Measurements from ENCODE around the gene ZBTB12. TPM values are rescaled to one million over a fixed set of nuclear protein-coding genes. Genes with fewer than 3 reads are reported as not detected.
"Not testable (repeated sequence)": the region's sequence is repeated elsewhere in the genome, so short reads cannot be mapped to it uniquely, and the experiment has no call there.

ZBTB12 gene
- total RNA-seq, 1 donor, result 3.6 TPM

DNA sequence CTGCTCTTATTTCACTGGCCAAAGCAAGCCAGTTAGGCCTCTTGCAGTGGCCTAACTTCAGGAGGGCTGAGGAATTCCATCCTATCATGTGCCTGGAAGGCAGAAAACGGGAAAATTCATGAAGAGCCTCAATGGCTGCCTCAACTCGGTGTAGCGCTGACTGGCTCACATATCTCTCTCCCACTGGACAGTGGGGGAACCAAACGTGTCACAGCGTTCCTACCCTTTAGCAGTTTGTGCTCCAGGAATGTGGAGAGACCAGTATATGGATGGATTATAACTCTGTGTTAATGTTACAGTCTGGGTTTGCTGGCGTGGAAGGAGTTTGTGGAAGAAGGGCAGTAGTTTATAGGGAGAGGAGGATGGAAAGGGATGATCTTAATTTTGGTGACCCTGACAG is 13.9 kb upstream of the ZBTB12 start:
- Histone ChIP-seq H3K27me3 (ENCODE audit: insufficient read depth, low read length) (no peaks in the 10 kb centered on the region), H3K9me3 (ENCODE audit: low read depth, low read length) (no peaks in the 10 kb centered on the region), H3K36me3 (ENCODE audit: insufficient read depth, low read length) (no peaks in the 10 kb centered on the region), H2AFZ (ENCODE audit: low read length) (no peak overlapping the region), H3K4me3 (ENCODE audit: insufficient read depth, low read length) (no peak overlapping the region), H3K4me2 (ENCODE audit: insufficient read depth, low read length) (no peak overlapping the region), H3K4me1 (ENCODE audit: insufficient read depth, low read length) (peaks cover 6% of the 10 kb centered on the region), H3K27ac (ENCODE audit: low read depth, low read length) (no peak overlapping the region), H3K79me2 (ENCODE audit: insufficient read depth, low read length) (no peaks in the 10 kb centered on the region), H4K20me1 (ENCODE audit: insufficient read depth, low read length) (no peaks in the 10 kb centered on the region)
- TF ChIP-seq, protein P1, sequence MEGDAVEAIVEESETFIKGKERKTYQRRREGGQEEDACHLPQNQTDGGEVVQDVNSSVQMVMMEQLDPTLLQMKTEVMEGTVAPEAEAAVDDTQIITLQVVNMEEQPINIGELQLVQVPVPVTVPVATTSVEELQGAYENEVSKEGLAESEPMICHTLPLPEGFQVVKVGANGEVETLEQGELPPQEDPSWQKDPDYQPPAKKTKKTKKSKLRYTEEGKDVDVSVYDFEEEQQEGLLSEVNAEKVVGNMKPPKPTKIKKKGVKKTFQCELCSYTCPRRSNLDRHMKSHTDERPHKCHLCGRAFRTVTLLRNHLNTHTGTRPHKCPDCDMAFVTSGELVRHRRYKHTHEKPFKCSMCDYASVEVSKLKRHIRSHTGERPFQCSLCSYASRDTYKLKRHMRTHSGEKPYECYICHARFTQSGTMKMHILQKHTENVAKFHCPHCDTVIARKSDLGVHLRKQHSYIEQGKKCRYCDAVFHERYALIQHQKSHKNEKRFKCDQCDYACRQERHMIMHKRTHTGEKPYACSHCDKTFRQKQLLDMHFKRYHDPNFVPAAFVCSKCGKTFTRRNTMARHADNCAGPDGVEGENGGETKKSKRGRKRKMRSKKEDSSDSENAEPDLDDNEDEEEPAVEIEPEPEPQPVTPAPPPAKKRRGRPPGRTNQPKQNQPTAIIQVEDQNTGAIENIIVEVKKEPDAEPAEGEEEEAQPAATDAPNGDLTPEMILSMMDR (IDR thresholded peaks at IDR 0.05; ENCODE audit: extremely low read depth, low read depth, low read length), result no peak
- DNase-seq (ENCODE audit: insufficient read length, low spot score, missing footprints), result no peak

DNA sequence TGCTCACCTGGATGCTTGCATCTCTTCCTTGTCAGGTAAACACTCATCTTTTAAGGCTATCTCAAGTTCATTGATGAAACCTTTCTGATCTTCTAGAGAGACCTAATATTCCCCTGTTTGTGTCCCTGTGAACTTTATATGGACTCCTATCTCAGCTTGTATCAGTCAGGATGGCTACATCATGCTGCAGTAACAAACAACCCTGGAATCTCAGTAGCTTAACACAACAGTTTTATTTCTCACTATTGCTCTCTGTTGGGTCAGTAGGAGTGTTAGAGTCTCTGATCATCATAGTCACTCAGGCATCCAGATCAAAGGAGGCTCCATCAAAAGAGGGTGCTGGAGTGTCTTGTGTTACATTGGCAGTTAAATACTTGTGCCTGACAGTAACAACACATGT is 13.5 kb upstream of the ZBTB12 start:
- Histone ChIP-seq H3K4me3 (ENCODE audit: insufficient read depth, low read length) (no peak overlapping the region), H3K4me2 (ENCODE audit: insufficient read depth, low read length) (no peak overlapping the region), H3K4me1 (ENCODE audit: insufficient read depth, low read length) (peaks cover 8% of the 10 kb centered on the region), H3K79me2 (ENCODE audit: insufficient read depth, low read length) (no peaks in the 10 kb centered on the region), H4K20me1 (ENCODE audit: insufficient read depth, low read length) (no peaks in the 10 kb centered on the region), H3K36me3 (ENCODE audit: insufficient read depth, low read length) (no peaks in the 10 kb centered on the region), H2AFZ (ENCODE audit: low read length) (no peak overlapping the region), H3K27me3 (ENCODE audit: insufficient read depth, low read length) (no peaks in the 10 kb centered on the region), H3K27ac (ENCODE audit: low read depth, low read length) (no peak overlapping the region), H3K9me3 (ENCODE audit: low read depth, low read length) (no peaks in the 10 kb centered on the region)
- TF ChIP-seq, protein P1 (IDR thresholded peaks at IDR 0.05; ENCODE audit: extremely low read depth, low read depth, low read length), result no peak
- DNase-seq (ENCODE audit: insufficient read length, low spot score, missing footprints), result no peak

GRCh38 chr6:31911826-31912585 is 10.1 kb upstream of the ZBTB12 start:
- DNase-seq (ENCODE audit: insufficient read length, low spot score, missing footprints), result no peak
- Histone ChIP-seq H3K27me3 (ENCODE audit: insufficient read depth, low read length) (no peaks in the 10 kb centered on the region), H4K20me1 (ENCODE audit: insufficient read depth, low read length) (no peaks in the 10 kb centered on the region), H3K36me3 (ENCODE audit: insufficient read depth, low read length) (no peaks in the 10 kb centered on the region), H2AFZ (ENCODE audit: low read length) (no peak overlapping the region), H3K4me3 (ENCODE audit: insufficient read depth, low read length) (no peak overlapping the region), H3K4me2 (ENCODE audit: insufficient read depth, low read length) (no peak overlapping the region), H3K27ac (ENCODE audit: low read depth, low read length) (no peak overlapping the region), H3K4me1 (ENCODE audit: insufficient read depth, low read length) (peaks cover 25% of the 10 kb centered on the region), H3K79me2 (ENCODE audit: insufficient read depth, low read length) (no peaks in the 10 kb centered on the region), H3K9me3 (ENCODE audit: low read depth, low read length) (no peaks in the 10 kb centered on the region)
- TF ChIP-seq, protein P1 (IDR thresholded peaks at IDR 0.05; ENCODE audit: extremely low read depth, low read depth, low read length), result no peak

GRCh38 chr6:31909298-31909697 is 7.4 kb upstream of the ZBTB12 start:
- H3K4me1 ChIP-seq (ENCODE audit: insufficient read depth, low read length), result peaks cover 26% of the 10 kb centered on the region
- not testable (repeated sequence) for H3K27me3 ChIP-seq (ENCODE audit: insufficient read depth, low read length); DNase-seq (ENCODE audit: insufficient read length, low spot score, missing footprints); H3K4me2 ChIP-seq (ENCODE audit: insufficient read depth, low read length); H4K20me1 ChIP-seq (ENCODE audit: insufficient read depth, low read length); H3K36me3 ChIP-seq (ENCODE audit: insufficient read depth, low read length); H3K79me2 ChIP-seq (ENCODE audit: insufficient read depth, low read length); H3K4me3 ChIP-seq (ENCODE audit: insufficient read depth, low read length); H3K27ac ChIP-seq (ENCODE audit: low read depth, low read length); H3K9me3 ChIP-seq (ENCODE audit: low read depth, low read length); H2AFZ ChIP-seq (ENCODE audit: low read length)

Data from osteoblast (primary cell).